Cardiac muscle cell (in vitro differentiated cells and primary cell): ENCODE data around the gene ANKH. TPM values are rescaled to one million over a fixed set of nuclear protein-coding genes. Genes with fewer than 3 reads are reported as not detected.

Experiments
- DNase-seq, 2 donors: peaks; one replicate each; pipeline versions ENCODE4 v3.0.0 to v3.0.0-alpha.2; 2010 to 2017; ENCODE audit warnings: low read depth in 1 of 2, low spot score in 1 of 2
- H3K27ac ChIP-seq: fragments of 200-600 bp; sonication (generic); 2 replicates; pipeline ENCODE4 v1.5.1; 2016
- H3K27me3 ChIP-seq: fragments of 200-600 bp; sonication (generic); 2 replicates; pipeline ENCODE4 v1.6.0; 2016; ENCODE audit warnings: control low read depth
- H3K36me3 ChIP-seq: fragments of 200-600 bp; sonication (generic); 2 replicates; pipeline ENCODE4 v1.5.1; 2016; ENCODE audit warnings: control low read depth
- H3K4me1 ChIP-seq: fragments of 200-600 bp; sonication (generic); 2 replicates; pipeline ENCODE4 v1.8.1; 2017; ENCODE audit warnings: low read depth, mild to moderate bottlenecking, mixed run types
- H3K4me3 ChIP-seq: fragments of 200-600 bp; sonication (generic); 2 replicates; pipeline ENCODE4 v1.5.1; 2016; ENCODE audit warnings: mild to moderate bottlenecking
- H3K9me3 ChIP-seq: fragments of 200-600 bp; sonication (generic); 2 replicates; pipeline ENCODE4 v1.5.1; 2017; ENCODE audit warnings: low read depth, mild to moderate bottlenecking, control low read depth
- polyA plus RNA-seq: library from polyadenylated mRNA; unstranded; fragments of >200 nt; fragmentation: Nextera tagmentation; extraction: Ambion mirVana; gene quantifications from 2 replicates; pipeline ENCODE4 v1.2.1, GENCODE V29; 2016
- total RNA-seq: library from RNA; depleted of rRNA; stranded (reverse); fragments of >200 nt; gene quantifications from 2 replicates; pipeline ENCODE4 v1.2.3, GENCODE V29; 2016
- TF ChIP-seq, protein P1 (sequence below): IDR thresholded peaks from 2 replicates; pipeline ENCODE4 v1.5.1; 2012; ENCODE audit warnings: low read depth, mild to moderate bottlenecking, low read length

The ANKH gene
- total and polyA plus RNA-seq, 2 experiments from 2014 or later, result 26.6 to 48.1 TPM

GRCh38 chr5:14659821-14660607 lies 211.6 kb downstream of the ANKH start:
- TF ChIP-seq, protein P1, sequence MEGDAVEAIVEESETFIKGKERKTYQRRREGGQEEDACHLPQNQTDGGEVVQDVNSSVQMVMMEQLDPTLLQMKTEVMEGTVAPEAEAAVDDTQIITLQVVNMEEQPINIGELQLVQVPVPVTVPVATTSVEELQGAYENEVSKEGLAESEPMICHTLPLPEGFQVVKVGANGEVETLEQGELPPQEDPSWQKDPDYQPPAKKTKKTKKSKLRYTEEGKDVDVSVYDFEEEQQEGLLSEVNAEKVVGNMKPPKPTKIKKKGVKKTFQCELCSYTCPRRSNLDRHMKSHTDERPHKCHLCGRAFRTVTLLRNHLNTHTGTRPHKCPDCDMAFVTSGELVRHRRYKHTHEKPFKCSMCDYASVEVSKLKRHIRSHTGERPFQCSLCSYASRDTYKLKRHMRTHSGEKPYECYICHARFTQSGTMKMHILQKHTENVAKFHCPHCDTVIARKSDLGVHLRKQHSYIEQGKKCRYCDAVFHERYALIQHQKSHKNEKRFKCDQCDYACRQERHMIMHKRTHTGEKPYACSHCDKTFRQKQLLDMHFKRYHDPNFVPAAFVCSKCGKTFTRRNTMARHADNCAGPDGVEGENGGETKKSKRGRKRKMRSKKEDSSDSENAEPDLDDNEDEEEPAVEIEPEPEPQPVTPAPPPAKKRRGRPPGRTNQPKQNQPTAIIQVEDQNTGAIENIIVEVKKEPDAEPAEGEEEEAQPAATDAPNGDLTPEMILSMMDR, result no peak
- DNase-seq, result peak in 1 of 2 donors; percentile 73
- Histone ChIP-seq H3K36me3 (no peaks in the 10 kb centered on the region), H3K4me3 (no peak overlapping the region), H3K27me3 (no peaks in the 10 kb centered on the region), H3K9me3 (no peaks in the 10 kb centered on the region), H3K4me1 (no peaks in the 10 kb centered on the region), H3K27ac (no peak overlapping the region)

- Histone ChIP-seq H3K27me3 (peaks cover 5% of the 10 kb centered on the region), H3K4me3 (no peak overlapping the region), H3K27ac (no peak overlapping the region), H3K4me1 (no peaks in the 10 kb centered on the region), H3K36me3 (no peaks in the 10 kb centered on the region), H3K9me3 (no peaks in the 10 kb centered on the region)
- DNase-seq, result no peak
- TF ChIP-seq, protein P1, result no peak
These were observed 214.7 kb downstream of the ANKH start for GRCh38 chr5:14656898-14657297.

GRCh38 chr5:14655146-14655741 lies 216.3 kb downstream of the ANKH start:
- Histone ChIP-seq H3K27me3 (peaks cover 6% of the 10 kb centered on the region), H3K4me1 (no peaks in the 10 kb centered on the region)
- TF ChIP-seq, protein P1, result no peak

More at GRCh38 chr5:14655146-14655741, 216.3 kb downstream of the ANKH start:
- no peak for DNase-seq
- Histone ChIP-seq H3K27ac (no peak overlapping the region), H3K36me3 (no peaks in the 10 kb centered on the region), H3K4me3 (no peak overlapping the region), H3K9me3 (no peaks in the 10 kb centered on the region)

Other genes starting within 250 kb of the ANKH start
- 17.3 and 31.2 TPM in 2 replicates for gene OTULIN, start 207.1 kb downstream of the ANKH start, total RNA-seq
- 13.0 and 17.1 TPM in 2 replicates for gene OTULIN, start 207.1 kb downstream of the ANKH start, polyA plus RNA-seq